Measurements from ENCODE around the gene GPR148.

- TF ChIP-seq CTCF (conservative IDR thresholded peaks at IDR 0.05; ENCODE audit: low read length): no peak
- no peak for TF ChIP-seq EZH2phosphoT487 (IDR thresholded peaks at IDR 0.05; ENCODE audit: borderline replicate concordance)
These were observed 14.4 kb downstream of the GPR148 start for GRCh38 chr2:130743278-130743677.

Measured in Loucy (cell line).